Common myeloid progenitor, CD34-positive (primary cell): Measurements from ENCODE around the gene SASH1.

Experiments used
- CTCF ChIA-PET: fragments of 350-600 bp; sonication (Branson Sonifier 250); formaldehyde crosslinking; loops from one replicate; lab custom pipeline; 2021; ENCODE audit warnings: antibody characterized with exemption; lab: Charles Lee
- POLR2A ChIA-PET: fragments of 350-600 bp; sonication (Branson Sonifier 250); formaldehyde crosslinking; loops from one replicate; lab custom pipeline; 2021; ENCODE audit warnings: antibody characterized with exemption; lab: Charles Lee
- DNase-seq, 3 donors: peaks; one replicate each; pipeline versions ENCODE4 v3.0.0 to v3.0.0-alpha.2; 2013
- H3K27ac ChIP-seq, 2 experiments: 1 replicate in 1 of 2; 2 replicates in 1 of 2; pipeline ENCODE4 v1.7.0; 2013; ENCODE audit warnings: inconsistent platforms in 2 of 2, low read length in 2 of 2, mild to moderate bottlenecking in 2 of 2, low read depth in 1 of 2, moderate library complexity in 1 of 2; ENCODE audit not compliant: severe bottlenecking in 2 of 2, insufficient read depth in 1 of 2, poor library complexity in 1 of 2
- H3K27me3 ChIP-seq, 5 experiments: replicated peaks in 2 of 5; 1 replicate in 3 of 5; 2 replicates in 2 of 5; pipeline versions ENCODE4 v1.6.1 to v1.7.0; 2013; ENCODE audit warnings: low read length in 4 of 5, mild to moderate bottlenecking in 2 of 5, moderate library complexity in 2 of 5, inconsistent platforms in 1 of 5; ENCODE audit not compliant: insufficient read depth in 5 of 5, control insufficient read depth in 4 of 5
- H3K36me3 ChIP-seq, 4 experiments: 1 replicate in 2 of 4; 2 replicates in 2 of 4; pipeline versions ENCODE4 v1.6.1 to v1.7.0; 2013; ENCODE audit warnings: low read length in 3 of 4, control low read depth in 1 of 4, mild to moderate bottlenecking in 1 of 4; ENCODE audit not compliant: control insufficient read depth in 4 of 4, insufficient read depth in 4 of 4
- H3K4me1 ChIP-seq, 4 experiments: 1 replicate in 3 of 4; 2 replicates in 1 of 4; pipeline versions ENCODE4 v1.6.1 to v1.7.1; 2013; ENCODE audit warnings: low read length in 3 of 4, mild to moderate bottlenecking in 3 of 4, control low read depth in 1 of 4, inconsistent platforms in 1 of 4, moderate library complexity in 1 of 4; ENCODE audit not compliant: control insufficient read depth in 4 of 4, insufficient read depth in 4 of 4; ENCODE audit errors: control extremely low read depth in 1 of 4
- H3K4me3 ChIP-seq, 7 experiments: 1 replicate in 4 of 7; 2 replicates in 3 of 7; pipeline versions ENCODE4 v1.5.1 to v1.7.0; 2013; ENCODE audit warnings: mild to moderate bottlenecking in 7 of 7, low read length in 6 of 7, moderate library complexity in 6 of 7, inconsistent platforms in 2 of 7, low read depth in 2 of 7, control low read depth in 1 of 7; ENCODE audit not compliant: insufficient read depth in 4 of 7, control insufficient read depth in 1 of 7; ENCODE audit errors: extremely low read depth in 1 of 7
- H3K9me3 ChIP-seq, 5 experiments: 1 replicate in 4 of 5; 2 replicates in 1 of 5; pipeline versions ENCODE4 v1.6.1 to v1.7.1; 2013; ENCODE audit warnings: low read length in 4 of 5, mild to moderate bottlenecking in 2 of 5, inconsistent platforms in 1 of 5, low read depth in 1 of 5, moderate library complexity in 1 of 5; ENCODE audit not compliant: control insufficient read depth in 4 of 5, insufficient read depth in 2 of 5; ENCODE audit errors: control extremely low read depth in 1 of 5
- WGBS: methylation state at CpG from one replicate; pipeline ENCODE4 v1.1.5; 2013; ENCODE audit not compliant: insufficient coverage; 5-methylcytosine and 5-hydroxymethylcytosine counted together

The SASH1 gene

DNA sequence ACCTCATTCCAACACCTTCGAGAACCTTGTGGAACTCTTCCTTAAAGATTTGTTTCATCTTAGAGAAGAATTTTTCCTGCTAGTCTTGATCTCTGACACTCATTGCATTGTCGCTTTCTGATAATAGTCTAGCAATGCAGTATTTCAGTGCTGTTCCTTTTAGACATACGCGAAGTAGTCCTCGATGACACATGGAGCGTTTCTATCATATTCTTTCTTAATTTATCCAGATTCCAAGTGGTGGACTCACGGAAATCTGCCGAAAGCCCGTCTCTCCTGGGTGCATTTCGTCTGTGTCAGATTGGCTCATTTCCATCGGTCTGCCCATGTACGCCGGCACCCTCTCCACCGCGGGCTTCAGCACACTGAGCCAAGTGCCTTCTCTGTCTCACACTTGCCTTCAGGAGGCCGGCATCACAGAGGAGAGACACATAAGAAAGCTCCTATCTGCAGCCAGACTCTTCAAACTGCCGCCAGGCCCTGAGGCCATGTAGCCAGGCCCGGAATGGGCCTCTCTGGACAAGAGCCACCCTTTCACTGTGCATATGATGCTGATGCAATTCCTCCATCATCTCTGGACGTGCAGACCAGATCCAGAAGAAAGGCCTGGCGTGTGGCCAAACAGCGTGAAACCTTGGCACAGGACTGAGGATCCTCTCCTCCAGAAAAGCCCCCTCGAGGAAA is 205.6 kb downstream of the SASH1 start:
- H3K4me3 ChIP-seq: no peak overlapping the region
- CTCF ChIA-PET: no interaction called here
- POLR2A ChIA-PET: no interaction called here
- no peaks in the 10 kb centered on the region for H3K27me3 ChIP-seq
- no peaks in the 10 kb centered on the region for H3K9me3 ChIP-seq
- WGBS: 94% methylated on average over 21 of the region's 22 CpGs
- DNase-seq: no peak
- peaks cover 0 to 6% (median under 1%) of the 10 kb centered on the region in 4 experiments for H3K4me1 ChIP-seq
- no peaks in the 10 kb centered on the region for H3K36me3 ChIP-seq
- no peak overlapping the region for H3K27ac ChIP-seq

DNA sequence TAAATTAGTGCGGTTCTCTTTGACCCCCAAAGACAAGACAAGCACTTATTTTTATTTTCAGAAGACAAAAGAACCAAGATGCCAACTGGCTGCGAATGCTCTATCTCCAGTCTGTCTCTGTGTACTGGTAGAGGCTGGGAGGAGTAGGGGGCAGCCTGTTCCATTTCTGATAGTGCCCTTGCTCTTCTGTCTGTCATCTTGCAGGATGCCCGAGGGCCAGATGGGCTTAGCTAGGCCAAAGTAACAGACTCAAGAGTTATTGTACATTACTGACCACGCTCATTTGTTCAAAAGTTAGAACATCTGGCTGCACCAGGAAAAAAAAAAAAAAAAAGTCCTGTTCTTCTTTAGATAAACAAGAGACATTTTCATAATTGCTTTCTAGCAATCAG is 206.1 kb downstream of the SASH1 start:
- Histone ChIP-seq H3K27me3 (no peaks in the 10 kb centered on the region), H3K4me3 (no peak overlapping the region), H3K4me1 (peaks cover 0 to 6% (median under 1%) of the 10 kb centered on the region in 4 experiments), H3K36me3 (no peaks in the 10 kb centered on the region), H3K27ac (no peak overlapping the region), H3K9me3 (no peaks in the 10 kb centered on the region)
- no peak for DNase-seq
- ChIA-PET POLR2A (no interaction called here), CTCF (interaction anchor here (0.7 kb wide), 2 partner anchors 10 to 13 kb away, joined by 3 to 5 read pairs; no protein-coding TSS in a partner anchor)
- 100% methylated on average over 3 of the region's 4 CpGs for WGBS

DNA sequence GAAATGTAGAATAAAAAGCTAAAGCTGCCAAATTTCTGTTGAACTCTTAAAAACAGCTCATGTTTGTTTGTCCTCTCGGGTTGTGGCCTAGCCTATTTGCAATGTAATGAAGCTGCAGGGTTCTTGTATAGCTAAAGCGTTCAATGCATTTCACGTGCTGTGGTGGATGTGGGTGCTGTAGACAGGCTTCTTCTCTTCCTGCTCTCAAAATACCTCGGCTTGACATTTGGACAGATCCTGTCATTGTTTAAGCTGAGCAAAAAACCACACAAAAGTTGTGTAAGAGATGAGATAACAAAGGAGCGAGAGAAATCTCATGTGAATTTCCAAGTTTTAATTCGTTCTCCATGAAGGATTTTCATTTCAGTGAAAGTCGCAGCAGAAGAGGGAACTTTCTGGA is 207.9 kb downstream of the SASH1 start:
- 76% methylated on average over 4 of the region's 7 CpGs for WGBS
- H3K27me3 ChIP-seq: no peaks in the 10 kb centered on the region
- no peaks in the 10 kb centered on the region for H3K36me3 ChIP-seq
- ChIA-PET POLR2A (interaction anchor here (1.4 kb wide), 1 partner anchor 12 kb away, joined by 4 read pairs; no protein-coding TSS in a partner anchor), CTCF (interaction anchor here (0.6 to 2.3 kb wide), 2 partner anchors 9 to 83 kb away, joined by 3 to 10 read pairs; no protein-coding TSS in a partner anchor)
- no peak overlapping the region for H3K4me3 ChIP-seq
- peaks cover 0 to 6% (median under 1%) of the 10 kb centered on the region in 4 experiments for H3K4me1 ChIP-seq
- peak in 2 of 3 donors; percentile 21 to 45 for DNase-seq
- H3K9me3 ChIP-seq: no peaks in the 10 kb centered on the region
- no peak overlapping the region for H3K27ac ChIP-seq

DNA sequence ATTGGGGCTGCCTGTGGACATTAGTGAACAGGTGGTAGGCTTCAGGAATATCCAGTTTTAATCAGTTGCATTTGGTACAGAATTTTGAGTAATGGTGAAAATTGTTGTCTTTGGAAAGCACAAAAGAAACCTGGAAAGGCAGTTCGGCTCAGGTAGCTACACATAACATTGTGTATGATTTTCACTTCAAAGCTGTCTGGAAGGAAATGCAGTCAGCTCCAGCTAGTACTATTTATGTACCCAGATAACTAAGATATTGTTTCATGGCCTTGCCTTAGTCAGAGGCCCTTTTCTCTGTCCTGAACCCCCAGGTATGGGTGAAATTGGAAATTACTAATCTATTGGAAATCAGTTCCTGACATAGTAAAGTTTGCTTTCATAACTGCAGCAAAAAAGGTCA is 208.6 kb downstream of the SASH1 start:
- Histone ChIP-seq H3K4me1 (peaks cover 0 to 6% (median under 1%) of the 10 kb centered on the region in 4 experiments), H3K36me3 (no peaks in the 10 kb centered on the region), H3K27me3 (peaks cover 0 to 4% (median 0%) of the 10 kb centered on the region in 5 experiments), H3K9me3 (no peaks in the 10 kb centered on the region), H3K4me3 (no peak overlapping the region), H3K27ac (no peak overlapping the region)
- WGBS: 100% methylated on average over 1 of the region's 1 CpG
- ChIA-PET POLR2A (interaction anchor here (1.4 kb wide), 1 partner anchor 13 kb away, joined by 4 read pairs; no protein-coding TSS in a partner anchor), CTCF (interaction anchor here (2.3 kb wide), 1 partner anchor 9 kb away, joined by 10 read pairs; no protein-coding TSS in a partner anchor)
- no peak for DNase-seq

DNA sequence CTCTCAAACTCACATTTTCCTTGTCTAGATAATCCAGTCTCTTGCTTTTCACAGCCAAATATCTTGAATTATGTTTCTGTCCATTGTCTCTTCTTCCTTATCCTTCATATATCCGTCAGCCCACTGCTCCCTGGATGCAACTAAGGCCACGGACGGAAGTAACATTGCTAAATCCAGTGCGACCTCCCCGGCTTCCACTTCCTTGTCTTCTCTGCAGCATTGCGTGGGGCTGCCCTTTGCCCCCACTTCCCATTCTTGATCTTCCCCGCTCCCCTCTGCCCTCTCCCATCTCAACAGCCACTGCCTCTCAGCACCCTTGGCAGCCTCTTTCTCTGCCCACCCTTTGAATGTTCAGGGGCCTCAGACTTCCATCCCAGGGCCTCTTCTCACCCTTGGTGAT is 213.8 kb downstream of the SASH1 start:
- H3K27ac ChIP-seq: no peak overlapping the region
- H3K27me3 ChIP-seq: peaks cover 0 to 18% (median 0%) of the 10 kb centered on the region in 5 experiments
- ChIA-PET CTCF (interaction anchor here (0.9 to 1.4 kb wide), 2 partner anchors 18 to 26 kb away, joined by 3 to 6 read pairs; no protein-coding TSS in a partner anchor), POLR2A (no interaction called here)
- H3K9me3 ChIP-seq: no peaks in the 10 kb centered on the region
- 77% methylated on average over 6 of the region's 7 CpGs for WGBS
- H3K4me1 ChIP-seq: peaks cover 4 to 24% (median 18%) of the 10 kb centered on the region in 4 experiments
- DNase-seq: no peak
- H3K4me3 ChIP-seq: no peak overlapping the region
- no peaks in the 10 kb centered on the region for H3K36me3 ChIP-seq

DNA sequence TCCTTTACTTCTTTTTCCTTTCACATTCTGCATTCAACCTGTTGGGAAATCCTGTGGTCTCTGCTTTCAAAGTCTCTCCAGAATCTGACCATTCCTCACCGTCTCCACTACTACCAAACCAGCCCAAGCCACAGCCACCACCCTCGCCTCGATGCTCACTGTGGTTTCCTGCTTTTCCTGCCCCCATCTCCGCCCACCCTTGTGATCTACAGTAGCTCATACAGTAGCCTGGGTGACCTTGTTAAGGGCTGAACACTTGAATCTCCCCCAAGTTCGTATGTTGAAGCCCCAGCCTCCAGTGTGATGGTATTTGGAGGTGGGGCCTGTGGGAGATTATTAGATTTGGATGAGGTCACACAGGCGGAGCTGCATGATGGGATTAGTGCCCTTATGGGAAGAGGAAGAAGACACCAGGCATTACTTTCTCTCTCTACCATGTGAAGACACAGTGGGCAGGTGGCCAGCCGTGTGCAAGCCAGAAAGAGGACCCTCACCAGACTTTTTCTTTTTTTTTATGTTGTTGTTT is 215.2 kb downstream of the SASH1 start:
- peak; percentile 68 to 92 (median 91) for DNase-seq
- no peak overlapping the region for H3K27ac ChIP-seq
- ChIA-PET CTCF (interaction anchor here (0.7 to 1.4 kb wide), 6 partner anchors 11 to 27 kb away, joined by 3 to 6 read pairs (median 3); no protein-coding TSS in a partner anchor), POLR2A (no interaction called here)
- peak overlapping the region in 4 of 7 experiments; percentile 5 to 55 (median 46) for H3K4me3 ChIP-seq
- peaks cover 0 to 20% (median 6%) of the 10 kb centered on the region in 5 experiments for H3K27me3 ChIP-seq
- no peaks in the 10 kb centered on the region for H3K9me3 ChIP-seq
- no peaks in the 10 kb centered on the region for H3K36me3 ChIP-seq
- WGBS: 7% methylated on average over 2 of the region's 7 CpGs
- peaks cover 4 to 24% (median 18%) of the 10 kb centered on the region in 4 experiments for H3K4me1 ChIP-seq
